ENCODE data around the gene GNMT.

- TF ChIP-seq CTCF (IDR thresholded peaks at IDR 0.05) (no peak), EP300 (IDR thresholded peaks at IDR 0.05) (no peak), TP53 (CRISPR knock-in tag; IDR thresholded peaks at IDR 0.05) (no peak), MYC (IDR thresholded peaks at IDR 0.05; ENCODE audit: borderline replicate concordance, low read length) (no peak), RAD21 (conservative IDR thresholded peaks at IDR 0.05 in 1 of 2, IDR thresholded peaks at IDR 0.05 in 1 of 2) (no peak), USF2 (IDR thresholded peaks at IDR 0.05) (no peak), ELK1 (IDR thresholded peaks at IDR 0.05; ENCODE audit: low read depth, low read length) (no peak), RCOR1 (IDR thresholded peaks at IDR 0.05; ENCODE audit: low read depth, low read length) (no peak), HES2 (IDR thresholded peaks at IDR 0.05) (no peak), JUN (IDR thresholded peaks at IDR 0.05) (no peak)
Measured at GRCh38 chr6:42979523-42980177, 19.1 kb downstream of the GNMT start.

Measured in A549 (cell line).